Effector memory CD8-positive, alpha-beta T cell (primary cell): ENCODE results near the gene RHBDF2.

Source experiments
- ATAC-seq: fragments of 150-1000 bp; cut with Tn5 transposase; replicated peaks from 2 replicates; pipeline ENCODE4 v1.10.0; 2021; ENCODE audit warnings: mild to moderate bottlenecking, moderate library complexity
- DNase-seq, 3 experiments: peaks; one replicate each; pipeline ENCODE4 v3.0.0; 2021
- H3K27ac Mint-ChIP-seq, 2 donors: one replicate each; pipeline ENCODE4 v1.8.0; 2022; ENCODE audit warnings: mild to moderate bottlenecking in 2 of 2, mixed read lengths in 2 of 2, moderate library complexity in 2 of 2
- H3K27me3 Mint-ChIP-seq, 2 donors: one replicate each; pipeline ENCODE4 v1.8.0; 2022; ENCODE audit warnings: mixed read lengths in 2 of 2
- H3K36me3 Mint-ChIP-seq: one replicate; pipeline ENCODE4 v1.8.0; 2022; ENCODE audit warnings: mild to moderate bottlenecking, moderate library complexity, mixed read lengths; ENCODE audit not compliant: insufficient read depth
- H3K4me1 Mint-ChIP-seq, 2 donors: one replicate each; pipeline ENCODE4 v1.8.0; 2022; ENCODE audit warnings: low read depth in 2 of 2, mixed read lengths in 2 of 2
- H3K4me3 Mint-ChIP-seq, 2 donors: one replicate each; pipeline ENCODE4 v1.8.0; 2022; ENCODE audit warnings: mild to moderate bottlenecking in 2 of 2, mixed read lengths in 2 of 2, moderate library complexity in 2 of 2
- H3K9me3 Mint-ChIP-seq, 2 donors: one replicate each; pipeline ENCODE4 v1.8.0; 2022; ENCODE audit warnings: mixed read lengths in 2 of 2

RHBDF2 gene

DNA sequence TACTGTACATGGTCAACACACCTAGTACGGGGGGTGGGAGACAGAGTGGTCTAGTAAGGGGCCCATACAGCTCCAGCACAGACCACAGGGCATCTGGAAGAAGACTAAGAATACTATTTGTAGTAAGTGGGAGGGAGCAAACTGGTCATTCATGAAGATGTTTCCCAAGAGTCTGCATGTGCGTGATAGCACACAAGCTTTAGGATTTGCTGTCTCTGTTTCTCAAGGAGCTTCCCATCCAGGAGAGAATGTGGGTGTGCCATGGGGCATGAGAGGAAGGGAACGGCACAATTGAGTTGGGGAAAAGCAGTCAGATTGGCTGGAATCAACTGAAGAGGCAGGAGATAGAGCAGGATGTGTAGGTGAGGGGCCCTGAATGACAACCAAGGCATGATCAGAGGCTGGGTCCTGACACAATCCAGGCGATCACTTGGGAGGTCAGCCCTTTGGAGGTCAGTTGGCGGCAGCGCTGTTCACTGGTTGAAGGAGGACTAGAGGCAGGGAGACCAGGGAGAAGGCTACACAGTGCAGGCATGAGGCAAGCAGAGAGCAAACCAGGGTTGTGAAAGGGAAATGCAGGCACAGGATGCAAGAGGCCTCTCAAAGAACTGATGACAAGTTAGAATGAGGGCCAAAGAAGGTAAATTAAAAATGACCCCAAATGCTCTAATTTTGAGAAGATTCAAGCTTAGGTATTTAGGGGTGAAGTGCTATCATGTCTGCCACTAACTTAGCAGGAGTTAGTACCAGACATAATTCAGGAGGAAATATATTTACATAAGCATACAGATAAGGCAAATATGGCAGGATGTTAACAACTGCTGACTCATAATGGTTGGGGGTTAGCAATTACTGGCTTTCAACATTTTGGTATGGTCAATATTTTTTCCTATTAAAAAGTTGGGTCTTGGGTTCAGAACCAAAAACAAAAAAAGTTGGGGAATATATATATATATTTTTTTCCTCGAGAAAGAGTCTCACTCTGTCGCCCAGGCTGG lies 58.6 kb downstream of the RHBDF2 start:
- Mint-ChIP-seq H3K36me3 (peaks cover 2% of the 10 kb centered on the region), H3K27me3 (no peaks in the 10 kb centered on the region), H3K4me3 (no peak overlapping the region), H3K4me1 (peaks cover 52 to 55% of the 10 kb centered on the region in 2 donors), H3K9me3 (no peaks in the 10 kb centered on the region), H3K27ac (peak overlapping the region in 1 of 2 donors; percentile 36)
- no peak for ATAC-seq
- DNase-seq: no peak

DNA sequence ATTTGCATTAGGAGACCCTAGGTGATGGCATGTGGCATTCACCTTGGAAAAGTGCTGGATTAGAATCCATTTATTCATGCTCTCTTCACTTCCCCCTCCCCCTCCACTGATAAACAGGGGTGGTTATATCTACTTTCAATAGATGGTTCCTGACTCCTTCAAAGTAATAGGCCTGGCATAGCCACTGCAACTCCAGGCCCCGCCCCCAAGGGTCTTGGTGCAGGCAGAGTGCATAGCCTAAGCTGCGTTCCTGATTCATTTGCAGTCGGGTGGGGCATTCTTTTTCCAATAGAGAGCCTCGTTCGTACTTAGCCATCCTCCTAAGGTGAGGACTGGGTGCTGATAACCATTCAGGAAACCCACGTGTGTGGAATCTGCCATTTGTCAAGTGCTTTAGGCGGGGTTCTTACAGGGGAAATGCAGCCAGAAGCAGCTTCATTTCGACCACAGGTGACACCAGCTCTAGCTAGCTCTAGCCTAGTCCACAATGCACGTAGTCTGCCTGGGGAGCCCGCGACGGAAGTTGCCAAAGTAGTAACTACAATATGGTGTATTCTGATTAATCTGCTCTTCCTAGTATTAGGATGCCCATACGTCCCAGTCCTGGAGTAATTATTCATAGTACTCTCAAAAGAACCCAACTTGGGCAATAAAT lies 59.4 kb downstream of the RHBDF2 start:
- ATAC-seq: peak; percentile 42

GRCh38 chr17:76440751-76441362 lies 60.4 kb downstream of the RHBDF2 start:
- Mint-ChIP-seq H3K4me1 (peaks cover 39 to 52% of the 10 kb centered on the region in 2 donors), H3K9me3 (no peaks in the 10 kb centered on the region), H3K27me3 (no peaks in the 10 kb centered on the region), H3K36me3 (peaks cover 3% of the 10 kb centered on the region), H3K27ac (no peak overlapping the region), H3K4me3 (no peak overlapping the region)
- ATAC-seq: no peak
- DNase-seq: no peak

More for the DNA sequence above, 59.4 kb downstream of the RHBDF2 start:
- H3K27me3 Mint-ChIP-seq: no peaks in the 10 kb centered on the region
- no peak overlapping the region for H3K4me3 Mint-ChIP-seq
- peak overlapping the region in 1 of 2 donors; percentile 34 for H3K27ac Mint-ChIP-seq
- no peak for DNase-seq
- H3K9me3 Mint-ChIP-seq: no peaks in the 10 kb centered on the region
- peaks cover 3% of the 10 kb centered on the region for H3K36me3 Mint-ChIP-seq
- peaks cover 46 to 53% of the 10 kb centered on the region in 2 donors for H3K4me1 Mint-ChIP-seq

DNA sequence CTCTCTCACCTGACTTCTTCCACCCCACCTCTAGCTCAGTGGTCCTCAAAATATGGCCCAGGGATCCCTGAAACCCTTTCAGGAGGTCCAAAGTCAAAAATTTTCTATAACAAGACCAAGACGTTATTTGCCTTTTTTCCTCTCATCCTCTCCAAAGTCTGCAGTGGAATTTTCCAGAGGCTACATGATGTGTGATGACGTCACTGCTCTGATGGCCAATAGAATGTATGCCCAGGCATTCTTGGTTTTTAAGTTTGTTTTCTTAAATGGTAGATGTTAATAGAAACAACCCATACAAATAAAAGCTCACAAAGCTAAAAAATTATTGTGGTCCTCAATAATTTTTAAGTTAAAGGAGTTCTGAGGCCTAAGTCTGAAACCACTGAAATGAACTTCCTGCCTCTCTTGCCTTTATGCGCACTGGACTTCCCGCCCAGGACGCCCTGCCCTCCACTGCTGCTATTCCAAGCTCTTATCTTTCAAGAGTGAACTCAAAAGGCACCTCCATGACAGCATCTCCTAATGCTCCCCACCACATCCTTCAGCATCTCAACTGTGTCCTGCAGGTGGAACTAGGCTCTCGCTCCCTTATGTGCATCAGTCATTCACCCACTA lies 61.8 kb downstream of the RHBDF2 start:
- Mint-ChIP-seq H3K4me3 (no peak overlapping the region), H3K27me3 (no peaks in the 10 kb centered on the region), H3K9me3 (no peaks in the 10 kb centered on the region), H3K27ac (peak overlapping the region; percentile 1 to 49), H3K36me3 (peaks cover 7% of the 10 kb centered on the region), H3K4me1 (peaks cover 34 to 42% of the 10 kb centered on the region in 2 donors)
- no peak for ATAC-seq
- DNase-seq: no peak

DNA sequence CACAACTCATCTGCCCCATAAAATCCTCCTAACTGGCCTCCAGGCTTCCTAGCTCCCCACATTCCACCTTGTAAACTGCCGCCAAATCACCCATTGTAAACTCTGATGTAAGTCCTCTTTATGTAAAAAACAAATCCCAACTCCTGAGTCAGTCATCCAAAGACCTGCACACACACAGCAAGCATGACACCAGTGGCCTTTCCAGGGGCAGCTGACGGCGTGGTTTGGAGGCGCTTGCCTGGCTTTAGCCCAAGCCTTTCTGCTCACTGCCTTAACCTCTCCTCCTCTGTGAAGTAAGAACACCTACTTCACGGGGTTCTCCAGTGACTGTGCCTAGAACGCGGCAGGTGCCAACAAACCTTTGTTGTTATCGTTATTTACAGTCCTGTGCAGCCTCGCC lies 62.3 kb downstream of the RHBDF2 start:
- peaks cover 9% of the 10 kb centered on the region for H3K36me3 Mint-ChIP-seq
- no peaks in the 10 kb centered on the region for H3K27me3 Mint-ChIP-seq
- no peaks in the 10 kb centered on the region for H3K9me3 Mint-ChIP-seq
- DNase-seq: no peak
- no peak for ATAC-seq
- H3K4me3 Mint-ChIP-seq: no peak overlapping the region
- peak overlapping the region in 1 of 2 donors; percentile 49 for H3K27ac Mint-ChIP-seq
- H3K4me1 Mint-ChIP-seq: peaks cover 29 to 45% of the 10 kb centered on the region in 2 donors

DNA sequence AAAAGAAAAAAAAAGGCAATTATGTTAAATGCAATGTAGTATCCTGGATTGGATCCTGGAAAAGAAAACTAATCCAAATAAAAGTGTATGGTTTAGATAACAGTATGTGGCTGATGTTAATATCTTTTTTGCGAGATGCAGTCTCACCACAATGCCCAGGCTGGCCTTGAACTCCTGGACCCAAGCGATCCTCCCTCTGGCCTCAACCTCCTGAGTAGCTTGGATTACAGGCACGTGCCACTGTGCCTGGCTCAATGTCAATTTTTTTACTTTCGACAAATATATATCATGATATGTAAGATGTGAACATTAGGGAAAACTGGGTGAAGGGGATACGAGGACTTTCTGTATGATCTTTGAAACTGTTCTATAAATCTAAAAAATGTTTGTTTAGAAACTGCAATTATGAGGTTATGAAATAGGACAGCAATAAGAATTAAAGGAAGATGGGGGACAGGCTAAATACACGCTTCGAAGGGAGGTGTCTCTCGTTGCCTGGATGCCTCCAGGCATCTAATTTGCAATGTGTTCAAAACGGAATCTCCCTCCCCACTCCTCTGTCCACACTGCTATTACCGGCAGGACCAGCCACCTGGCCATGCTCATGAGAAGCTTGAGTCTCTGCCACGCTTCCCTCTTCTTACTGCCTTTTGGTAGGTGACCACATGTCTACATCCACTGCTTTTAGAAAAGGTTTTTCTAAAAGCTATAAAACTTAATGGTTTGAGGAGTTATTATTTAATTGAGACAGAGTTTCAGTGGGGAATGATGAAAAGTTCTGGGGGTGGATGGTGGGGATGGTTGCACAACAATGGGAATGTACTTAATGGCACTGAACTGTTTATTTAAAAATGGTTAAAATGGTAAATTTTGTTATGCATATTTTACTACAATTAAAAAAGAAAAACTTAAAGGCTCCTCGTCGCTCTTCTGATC lies 63.5 kb downstream of the RHBDF2 start:
- H3K4me3 Mint-ChIP-seq: no peak overlapping the region
- H3K4me1 Mint-ChIP-seq: peaks cover 22 to 47% of the 10 kb centered on the region in 2 donors
- no peaks in the 10 kb centered on the region for H3K9me3 Mint-ChIP-seq
- ATAC-seq (no peak), DNase-seq (no peak)
- H3K27me3 Mint-ChIP-seq: no peaks in the 10 kb centered on the region
- H3K27ac Mint-ChIP-seq: no peak overlapping the region
- H3K36me3 Mint-ChIP-seq: peaks cover 9% of the 10 kb centered on the region

DNA sequence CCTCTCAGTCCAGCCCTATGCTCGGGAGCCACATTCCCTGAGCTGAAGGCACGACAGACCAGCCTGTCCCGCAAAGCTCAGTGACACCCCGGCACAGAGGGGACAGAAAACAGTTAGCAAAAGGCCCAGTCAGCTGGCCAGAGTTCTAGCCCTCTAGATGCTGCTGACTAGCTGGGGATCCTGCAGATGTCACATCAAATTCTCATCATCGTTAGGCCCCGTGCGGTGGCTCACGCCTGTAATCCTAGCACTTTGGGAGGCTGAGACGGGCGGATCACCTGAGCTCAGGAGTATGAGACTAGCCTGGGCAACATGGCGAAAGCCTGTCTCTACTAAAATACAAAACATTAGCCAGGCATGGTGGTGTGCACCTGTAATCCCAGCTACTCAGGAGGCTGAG lies 65.5 kb downstream of the RHBDF2 start:
- H3K9me3 Mint-ChIP-seq: no peaks in the 10 kb centered on the region

DNA sequence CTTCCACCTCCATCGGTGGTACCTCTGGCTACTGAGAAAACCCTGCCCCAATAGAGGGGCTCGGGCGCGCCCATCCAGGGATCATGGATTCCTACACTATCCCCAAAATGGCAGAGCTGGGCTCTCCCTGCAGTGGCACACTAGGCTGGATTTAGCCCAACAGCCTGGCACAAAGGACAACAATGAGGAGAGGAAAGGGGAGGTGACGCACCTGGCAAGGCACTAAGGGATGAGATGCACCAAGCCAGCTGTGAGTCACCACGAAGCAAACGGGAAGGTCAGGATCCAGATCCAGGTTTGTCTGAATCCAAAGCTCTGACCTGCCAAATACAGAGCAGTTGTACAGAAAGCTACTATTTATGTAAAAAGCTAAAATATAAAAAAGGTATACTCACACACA lies 66.4 kb downstream of the RHBDF2 start:
- peaks cover 11 to 41% of the 10 kb centered on the region in 2 donors for H3K4me1 Mint-ChIP-seq
- no peaks in the 10 kb centered on the region for H3K27me3 Mint-ChIP-seq
- DNase-seq (no peak), ATAC-seq (no peak)
- H3K4me3 Mint-ChIP-seq: no peak overlapping the region
- no peak overlapping the region for H3K27ac Mint-ChIP-seq
- H3K36me3 Mint-ChIP-seq: peaks cover 9% of the 10 kb centered on the region
- no peaks in the 10 kb centered on the region for H3K9me3 Mint-ChIP-seq

More for the DNA sequence above, 65.5 kb downstream of the RHBDF2 start:
- Mint-ChIP-seq H3K4me3 (no peak overlapping the region), H3K4me1 (peaks cover 11 to 39% of the 10 kb centered on the region in 2 donors), H3K27ac (no peak overlapping the region), H3K36me3 (peaks cover 9% of the 10 kb centered on the region), H3K27me3 (no peaks in the 10 kb centered on the region)
- DNase-seq (no peak), ATAC-seq (no peak)

- H3K9me3 Mint-ChIP-seq: no peaks in the 10 kb centered on the region
- no peak for DNase-seq
- H3K27ac Mint-ChIP-seq: no peak overlapping the region
- H3K27me3 Mint-ChIP-seq: no peaks in the 10 kb centered on the region
- H3K4me3 Mint-ChIP-seq: no peak overlapping the region
- no peak for ATAC-seq
- H3K36me3 Mint-ChIP-seq: peaks cover 9% of the 10 kb centered on the region
- peaks cover 10 to 34% of the 10 kb centered on the region in 2 donors for H3K4me1 Mint-ChIP-seq
Measured at GRCh38 chr17:76433693-76434092, 67.5 kb downstream of the RHBDF2 start.

GRCh38 chr17:76432712-76433336 lies 68.4 kb downstream of the RHBDF2 start:
- Mint-ChIP-seq H3K9me3 (no peaks in the 10 kb centered on the region), H3K4me1 (peaks cover 14 to 28% of the 10 kb centered on the region in 2 donors)

DNA sequence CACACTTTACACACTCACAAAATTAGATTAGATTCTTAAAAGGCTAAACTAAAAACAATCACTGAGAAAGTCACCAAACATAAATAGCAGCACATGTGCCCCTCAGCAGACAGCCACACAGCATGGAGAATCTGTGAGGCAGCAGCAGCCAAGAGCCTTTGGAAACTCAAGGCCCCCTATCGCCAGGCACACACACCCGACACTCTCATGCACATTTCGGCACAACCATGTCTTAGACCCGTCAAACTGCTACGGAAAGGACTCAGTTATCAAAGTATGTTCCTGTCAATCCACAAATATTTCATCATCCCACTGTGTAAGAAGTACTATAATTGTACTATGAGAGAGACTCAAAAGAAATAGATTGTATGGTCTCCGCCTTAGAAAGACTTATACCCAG lies 69.2 kb downstream of the RHBDF2 start:
- Mint-ChIP-seq H3K27me3 (no peaks in the 10 kb centered on the region), H3K4me1 (peaks cover 16 to 28% of the 10 kb centered on the region in 2 donors), H3K27ac (peak overlapping the region in 1 of 2 donors; percentile 20), H3K9me3 (no peaks in the 10 kb centered on the region), H3K4me3 (no peak overlapping the region), H3K36me3 (peaks cover 9% of the 10 kb centered on the region)
- DNase-seq: no peak
- ATAC-seq: no peak

More at GRCh38 chr17:76432712-76433336, 68.4 kb downstream of the RHBDF2 start:
- Mint-ChIP-seq H3K27me3 (no peaks in the 10 kb centered on the region), H3K4me3 (no peak overlapping the region), H3K36me3 (peaks cover 9% of the 10 kb centered on the region), H3K27ac (no peak overlapping the region)
- DNase-seq (no peak), ATAC-seq (no peak)

DNA sequence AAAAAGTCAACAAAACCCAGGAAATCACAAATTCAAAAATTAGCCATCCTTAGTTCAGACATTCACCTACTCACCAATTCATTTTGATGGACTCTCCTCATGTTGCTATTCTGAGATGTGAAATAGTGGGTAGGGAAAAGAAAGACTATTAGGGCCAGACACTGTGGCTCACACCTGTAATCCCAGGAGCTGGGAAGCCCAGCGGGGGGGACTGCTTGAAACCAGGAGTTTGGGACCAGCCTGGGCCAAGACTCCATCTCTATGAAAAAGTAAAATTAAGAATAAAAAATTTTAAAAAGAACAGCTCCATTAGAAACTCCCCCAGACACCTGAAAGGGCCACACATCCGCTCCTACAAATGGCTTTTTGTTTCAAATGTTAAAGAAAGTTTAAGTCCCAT lies 69.7 kb downstream of the RHBDF2 start:
- Mint-ChIP-seq H3K9me3 (no peaks in the 10 kb centered on the region), H3K27ac (peak overlapping the region in 1 of 2 donors; percentile 20), H3K27me3 (no peaks in the 10 kb centered on the region)

More for the DNA sequence above, 69.7 kb downstream of the RHBDF2 start:
- H3K36me3 Mint-ChIP-seq: peaks cover 7% of the 10 kb centered on the region
- ATAC-seq (no peak), DNase-seq (no peak)
- peaks cover 16 to 25% of the 10 kb centered on the region in 2 donors for H3K4me1 Mint-ChIP-seq
- no peak overlapping the region for H3K4me3 Mint-ChIP-seq
